ENCODE results near the gene RARRES1.

RARRES1 gene

DNA sequence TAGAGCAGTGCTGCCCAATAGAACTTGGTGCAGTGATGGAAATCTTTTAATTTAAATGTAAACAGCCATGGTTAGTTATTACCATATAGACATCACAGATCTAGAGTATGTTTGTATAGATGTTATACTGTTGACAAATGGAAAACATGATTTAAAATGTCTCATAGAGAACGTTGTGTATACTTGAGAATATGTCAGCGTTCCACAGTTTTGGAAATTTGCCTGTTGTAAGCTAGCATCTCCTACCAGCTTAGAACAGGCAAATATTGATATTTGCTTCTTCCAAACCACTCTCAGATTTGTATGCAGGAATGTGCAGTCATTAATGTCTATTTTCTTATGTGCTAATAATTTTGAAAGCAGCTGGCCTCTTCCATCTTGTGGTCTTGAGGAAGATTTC lies 51.4 kb downstream of the RARRES1 start:
- DNase-seq = no peak

DNA sequence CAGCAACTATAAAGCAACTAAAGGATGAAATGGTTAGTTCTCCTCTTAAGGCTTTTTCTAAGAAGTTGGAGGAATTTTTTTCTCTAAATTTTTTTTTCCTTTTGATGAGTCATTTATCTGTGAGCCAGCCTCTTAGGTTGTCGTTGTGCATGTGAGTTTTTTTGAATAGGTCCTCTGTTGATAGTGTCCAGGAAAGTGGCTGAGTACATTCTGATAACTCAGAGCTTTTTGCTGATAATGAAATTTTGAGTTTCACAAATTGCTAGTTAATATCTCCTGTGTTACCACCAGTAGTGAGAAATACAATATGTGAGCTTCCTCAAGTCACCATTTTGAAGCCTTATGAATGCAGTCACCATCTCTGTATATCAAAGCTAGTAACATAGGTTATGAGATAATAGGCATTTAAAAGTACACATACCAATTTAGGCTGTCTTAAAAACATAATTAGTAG lies 52.7 kb downstream of the RARRES1 start:
- no peak for DNase-seq

DNA sequence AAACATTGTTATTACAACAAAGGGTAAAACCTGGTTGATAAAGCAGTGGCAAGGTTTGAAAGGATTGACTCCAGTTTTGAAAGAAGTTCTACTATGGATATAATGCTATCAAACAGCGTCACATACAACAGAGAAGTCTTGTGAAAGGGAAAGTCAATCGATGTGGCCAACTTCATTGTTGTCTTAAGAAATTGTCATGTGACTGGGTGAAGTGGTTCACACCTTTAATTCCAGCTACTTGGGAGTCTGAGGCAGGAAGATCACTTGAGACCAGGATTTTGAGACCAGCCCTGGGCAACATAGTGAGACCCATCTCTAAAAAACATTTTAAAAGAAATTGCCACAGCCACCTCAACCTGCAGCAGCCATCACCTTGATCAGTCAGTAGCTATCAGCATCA lies 53.6 kb downstream of the RARRES1 start:
- DNase-seq = no peak

- DNase-seq = peak; percentile 72
These were observed 59.8 kb downstream of the RARRES1 start, which contains the start of gene LXN for GRCh38 chr3:158672215-158673176. Gene LXN (minus strand): TSS chr3:158672648. CDS start chr3:158672478, 170 bp downstream.

- DNase-seq = no peak
These were observed 60.4 kb downstream of the RARRES1 start for GRCh38 chr3:158671821-158672214.

GRCh38 chr3:158668506-158668905 lies 63.8 kb downstream of the RARRES1 start:
- no peak for DNase-seq

DNA sequence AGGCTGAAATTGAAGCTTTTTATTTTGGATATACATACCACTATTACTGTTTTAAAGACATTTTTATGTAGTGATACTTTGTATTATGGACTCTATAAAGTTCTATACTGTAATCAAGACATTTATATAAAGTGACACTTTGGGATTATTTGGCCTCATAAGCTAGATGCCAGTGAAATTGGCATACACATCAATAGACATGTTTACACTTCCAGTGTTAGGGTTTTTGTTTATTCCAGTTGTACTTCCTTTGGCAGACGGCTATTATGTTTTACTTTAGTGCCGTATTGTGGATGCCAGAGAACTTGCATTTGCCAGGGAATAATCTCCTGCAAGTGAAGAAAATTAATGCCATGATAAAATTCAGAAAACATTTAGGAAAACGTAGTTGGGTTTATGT lies 65.8 kb downstream of the RARRES1 start:
- no peak for DNase-seq

DNA sequence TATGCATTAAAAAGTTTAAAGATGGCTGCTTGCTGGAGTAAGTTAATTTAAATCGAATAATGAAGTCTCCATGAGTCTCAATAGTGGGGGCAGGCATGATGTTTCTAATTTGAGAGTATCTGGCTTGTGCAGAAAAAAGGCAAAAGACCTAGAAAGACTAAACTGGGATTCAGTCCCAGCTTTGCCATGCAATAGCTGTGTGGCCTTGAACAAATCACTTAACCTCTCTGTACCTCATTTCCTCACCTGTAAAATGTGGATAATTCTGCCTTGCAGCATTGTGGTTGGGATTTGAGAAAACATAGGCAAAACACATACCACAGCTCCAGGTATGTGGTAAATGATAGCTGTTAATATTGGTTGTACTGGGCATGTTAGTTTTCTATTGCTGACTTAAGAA lies 68.4 kb downstream of the RARRES1 start:
- no peak for DNase-seq

DNA sequence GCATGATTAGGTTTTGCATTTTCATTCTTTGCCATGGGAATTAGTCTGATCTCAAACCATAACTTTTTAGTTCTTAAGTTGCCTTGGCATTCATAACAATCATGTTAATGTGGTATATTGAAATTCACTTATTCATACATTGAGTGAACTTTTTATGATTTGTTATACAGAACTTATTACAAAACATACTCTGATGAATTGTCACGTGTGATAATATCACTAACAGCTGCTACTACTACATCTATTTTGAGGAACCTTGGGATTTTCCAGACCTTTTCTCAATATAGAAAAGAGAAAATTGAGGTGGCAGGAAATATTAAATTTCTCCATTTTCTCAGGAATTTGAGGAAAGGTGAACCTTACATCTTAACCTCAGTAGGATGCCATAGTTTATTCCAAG lies 69.0 kb downstream of the RARRES1 start:
- no peak for DNase-seq

DNA sequence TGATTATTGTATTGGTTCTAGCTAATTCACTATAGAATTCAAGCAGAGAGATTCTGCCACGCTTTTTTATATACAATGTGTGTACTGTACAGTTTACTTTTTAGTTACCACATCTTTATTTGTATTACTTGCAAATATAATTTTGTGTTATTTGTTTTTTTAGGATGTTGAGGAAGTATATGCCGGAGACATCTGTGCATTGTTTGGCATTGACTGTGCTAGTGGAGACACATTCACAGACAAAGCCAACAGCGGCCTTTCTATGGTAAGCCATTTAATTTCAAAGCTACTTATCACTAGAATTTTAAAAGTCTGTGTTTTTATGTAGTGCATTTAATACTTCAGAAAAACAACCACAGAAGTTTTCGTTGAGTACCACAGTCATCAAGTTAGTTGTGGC lies 71.5 kb downstream of the RARRES1 start:
- DNase-seq = no peak

GRCh38 chr3:158659454-158660237 lies 72.6 kb downstream of the RARRES1 start:
- peak; percentile 12 for DNase-seq

DNA sequence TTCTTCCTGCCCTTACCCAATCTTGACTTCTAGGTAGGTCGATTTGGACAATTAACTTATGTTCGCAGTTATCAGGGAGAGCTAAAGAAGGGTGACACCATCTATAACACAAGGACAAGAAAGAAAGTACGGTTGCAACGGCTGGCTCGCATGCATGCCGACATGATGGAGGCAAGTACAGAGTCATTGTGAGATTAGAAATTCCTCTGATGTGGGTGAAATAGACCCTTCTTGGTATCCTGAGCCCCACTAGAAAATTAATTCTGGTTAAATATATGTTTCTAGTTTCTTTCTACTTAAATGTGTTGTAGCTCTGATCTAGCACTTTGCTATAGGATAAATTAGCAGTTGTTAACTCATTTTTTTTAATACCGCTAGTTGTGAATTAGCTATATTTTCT lies 73.4 kb downstream of the RARRES1 start:
- DNase-seq = no peak

GRCh38 chr3:158652463-158652862 lies 79.8 kb downstream of the RARRES1 start:
- DNase-seq = no peak

GRCh38 chr3:158651192-158651591 lies 81.1 kb downstream of the RARRES1 start:
- DNase-seq = no peak

DNA sequence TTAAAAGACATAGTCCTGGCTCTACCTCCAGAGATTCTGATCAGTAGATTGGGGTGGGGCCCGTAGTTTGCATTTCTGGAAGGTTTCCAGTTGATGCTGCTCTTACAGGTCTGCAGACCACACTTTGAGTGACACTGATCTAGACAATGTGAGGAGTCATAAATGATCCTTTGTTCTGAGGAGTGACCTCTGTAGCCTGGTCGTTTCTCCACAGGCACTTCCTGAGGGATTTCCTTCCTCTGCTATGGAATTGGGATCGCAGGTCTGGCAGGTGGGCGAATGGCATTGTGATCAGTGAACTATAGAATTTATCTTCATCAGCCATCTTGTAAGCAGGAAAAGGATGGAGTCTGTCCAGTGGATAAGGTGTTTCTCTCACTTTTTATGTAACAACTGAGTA lies 82.5 kb downstream of the RARRES1 start:
- no peak for DNase-seq

Data from activated effector memory CD4-positive, alpha-beta T cell treated with Interleukin-2 at 50 U/mL for 16 hours (primary cell).